Measurements from ENCODE around the gene OAF.

Gene OAF

GRCh38 chr11:120184371-120184945, 26.4 kb upstream of the OAF start:
- no peak for DNase-seq

- no peak for DNase-seq
Observed at GRCh38 chr11:120184946-120185705, 25.7 kb upstream of the OAF start.

GRCh38 chr11:120185706-120186455, 25.0 kb upstream of the OAF start:
- DNase-seq = no peak

DNA sequence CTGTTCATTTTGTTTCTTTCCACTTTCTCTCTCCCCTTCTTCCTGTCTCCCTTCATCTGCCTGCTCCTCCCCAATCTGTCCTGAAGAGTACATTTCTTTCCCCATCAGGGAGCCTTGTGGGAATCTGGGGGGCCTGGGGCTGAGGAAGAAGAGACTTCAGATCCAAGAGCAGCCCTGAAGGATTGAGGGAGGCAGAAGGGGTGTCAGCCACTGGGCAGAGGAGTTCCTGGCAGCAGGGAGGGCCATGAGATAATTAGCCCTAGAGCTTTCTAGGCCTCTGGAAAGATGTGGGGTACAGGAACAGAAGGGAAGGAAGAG, 24.4 kb upstream of the OAF start:
- DNase-seq = no peak

GRCh38 chr11:120186774-120187591, 23.8 kb upstream of the OAF start:
- DNase-seq = no peak

DNA sequence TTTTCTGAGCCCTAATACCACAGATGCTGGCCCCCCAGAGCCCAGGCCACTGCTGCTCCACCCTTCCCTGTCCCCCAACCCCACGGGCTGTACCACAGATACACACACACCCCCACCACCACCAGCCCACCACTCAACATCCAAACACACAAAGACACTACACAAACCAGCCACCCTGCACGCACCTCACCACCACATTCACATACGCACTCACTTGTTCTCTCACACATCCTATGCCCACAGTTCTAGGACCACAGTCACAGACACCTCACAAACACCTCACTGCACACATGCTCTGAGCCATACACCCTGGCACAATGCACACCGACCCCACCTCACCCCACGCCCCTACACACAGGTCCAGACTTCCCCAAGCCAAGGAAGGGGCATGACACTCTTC, 22.5 kb upstream of the OAF start:
- no peak for DNase-seq

DNA sequence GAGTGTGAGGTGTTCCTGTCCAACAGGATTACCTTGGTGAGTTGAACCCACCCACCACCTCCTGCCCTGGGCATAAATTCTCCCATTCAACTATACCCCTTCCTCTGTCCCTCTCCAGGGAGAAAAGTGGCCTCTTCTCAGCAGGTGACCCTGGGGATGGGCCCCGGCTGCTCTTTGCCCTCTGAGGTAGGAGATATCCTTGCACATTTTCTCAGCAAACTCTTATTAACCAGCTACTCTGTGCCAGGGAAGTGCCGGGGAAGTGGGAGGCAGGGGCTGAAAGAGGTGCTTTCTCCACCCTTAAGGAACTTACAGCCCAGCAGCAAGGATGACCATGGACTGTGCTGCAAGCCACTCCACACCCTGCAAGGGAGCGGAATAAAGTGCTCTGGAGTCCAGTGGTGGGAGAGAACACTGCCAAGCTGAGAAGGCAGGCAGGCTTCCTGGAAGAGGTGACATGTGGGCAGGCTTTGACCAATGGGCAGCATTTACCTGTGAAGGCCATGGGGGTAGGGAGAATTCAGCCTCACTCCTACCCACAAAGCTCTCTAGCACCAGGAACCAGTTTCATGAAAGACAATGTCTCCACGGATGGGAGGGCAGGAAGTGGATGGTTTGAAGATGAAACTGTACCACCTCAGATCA, 21.9 kb upstream of the OAF start:
- no peak for DNase-seq

- no peak for DNase-seq
Observed at GRCh38 chr11:120191058-120191457, 19.8 kb upstream of the OAF start.

GRCh38 chr11:120192831-120193625, 17.8 kb upstream of the OAF start:
- DNase-seq = no peak

- DNase-seq = no peak
Observed at GRCh38 chr11:120194166-120194565, 16.7 kb upstream of the OAF start.

- no peak for DNase-seq
Observed at GRCh38 chr11:120195601-120196320, 15.1 kb upstream of the OAF start.

- no peak for DNase-seq
Observed at GRCh38 chr11:120196826-120197225, 14.0 kb upstream of the OAF start.

- DNase-seq = no peak
Observed at GRCh38 chr11:120197251-120197891, 13.5 kb upstream of the OAF start.

GRCh38 chr11:120197977-120198376, 12.9 kb upstream of the OAF start:
- no peak for DNase-seq

DNA sequence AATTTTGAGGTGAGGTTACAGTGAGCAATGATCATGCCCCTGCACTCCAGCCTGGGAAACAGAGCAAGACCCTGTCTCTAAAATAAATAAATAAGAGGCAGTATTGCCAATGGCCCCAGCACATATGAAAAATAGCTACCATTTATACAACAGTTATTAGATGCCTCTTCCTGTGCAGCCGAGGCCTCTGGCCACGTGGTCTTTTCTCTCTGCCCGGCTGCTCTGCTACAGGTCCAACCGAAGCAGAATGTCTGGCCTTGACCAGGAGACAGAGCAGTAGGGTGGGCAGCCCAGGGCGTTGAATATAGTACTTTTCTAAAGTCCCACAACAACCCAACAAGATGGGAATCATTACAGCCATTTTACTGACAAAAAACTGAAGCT, 12.4 kb upstream of the OAF start:
- no peak for DNase-seq

GRCh38 chr11:120198787-120199469, 11.9 kb upstream of the OAF start:
- no peak for DNase-seq

DNA sequence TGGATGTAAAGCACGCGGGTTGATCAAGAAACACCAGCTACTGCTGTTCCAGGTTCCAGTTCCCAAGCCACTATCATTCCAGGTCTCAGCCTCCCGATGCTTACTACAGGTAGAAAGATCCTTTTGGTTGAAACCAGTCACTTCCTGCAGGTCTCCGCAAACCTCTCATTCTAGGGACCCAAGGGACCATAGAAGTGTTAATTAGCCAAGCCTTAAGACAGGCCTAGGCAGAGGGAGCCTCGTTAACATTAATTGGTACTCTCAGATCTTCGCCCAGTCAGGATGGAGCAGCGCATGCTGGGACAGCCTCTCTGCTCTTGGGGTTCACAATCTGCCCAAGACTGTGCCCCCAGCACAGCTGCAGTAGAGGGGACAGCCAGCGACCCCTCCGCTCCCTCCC, 11.2 kb upstream of the OAF start:
- no peak for DNase-seq

GRCh38 chr11:120200677-120201076, 10.2 kb upstream of the OAF start:
- DNase-seq = no peak

- no peak for DNase-seq
Observed at GRCh38 chr11:120201653-120202052, 9.2 kb upstream of the OAF start.

GRCh38 chr11:120203626-120204025, 7.2 kb upstream of the OAF start:
- DNase-seq = no peak

All from SW 1271 (cell line).